SU-DHL-6 (cell line): ENCODE data around the gene ITIH3.

Source experiments
- CTCF ChIP-seq: fragments of 200-600 bp; sonication (generic); IDR thresholded peaks from one replicate; pipeline ENCODE4 v1.5.1; 2017; ENCODE audit warnings: antibody characterized with exemption, mild to moderate bottlenecking, low read length, moderate library complexity; ENCODE audit not compliant: insufficient read depth, poor library complexity, severe bottlenecking
- EZH2phosphoT487 ChIP-seq: fragments of 200-600 bp; sonication (generic), shearing (Covaris generic); conservative IDR thresholded peaks from 2 replicates; pipeline ENCODE4 v1.6.1; 2018; ENCODE audit warnings: mild to moderate bottlenecking, antibody characterized with exemption, low read length, moderate library complexity, mixed read lengths

GRCh38 chr3:52809149-52809548 is 14.6 kb downstream of the ITIH3 start:
- TF ChIP-seq CTCF (no peak), EZH2phosphoT487 (no peak)
